ENCODE data around the gene PRXL2C. TPM values are rescaled to one million over a fixed set of nuclear protein-coding genes. Genes with fewer than 3 reads are reported as not detected.
A peak's percentile ranks its signal among the peaks of the same experiment; 100 is the strongest.

The PRXL2C gene
- polyA plus RNA-seq, 1 experiment = 5.5 TPM

DNA sequence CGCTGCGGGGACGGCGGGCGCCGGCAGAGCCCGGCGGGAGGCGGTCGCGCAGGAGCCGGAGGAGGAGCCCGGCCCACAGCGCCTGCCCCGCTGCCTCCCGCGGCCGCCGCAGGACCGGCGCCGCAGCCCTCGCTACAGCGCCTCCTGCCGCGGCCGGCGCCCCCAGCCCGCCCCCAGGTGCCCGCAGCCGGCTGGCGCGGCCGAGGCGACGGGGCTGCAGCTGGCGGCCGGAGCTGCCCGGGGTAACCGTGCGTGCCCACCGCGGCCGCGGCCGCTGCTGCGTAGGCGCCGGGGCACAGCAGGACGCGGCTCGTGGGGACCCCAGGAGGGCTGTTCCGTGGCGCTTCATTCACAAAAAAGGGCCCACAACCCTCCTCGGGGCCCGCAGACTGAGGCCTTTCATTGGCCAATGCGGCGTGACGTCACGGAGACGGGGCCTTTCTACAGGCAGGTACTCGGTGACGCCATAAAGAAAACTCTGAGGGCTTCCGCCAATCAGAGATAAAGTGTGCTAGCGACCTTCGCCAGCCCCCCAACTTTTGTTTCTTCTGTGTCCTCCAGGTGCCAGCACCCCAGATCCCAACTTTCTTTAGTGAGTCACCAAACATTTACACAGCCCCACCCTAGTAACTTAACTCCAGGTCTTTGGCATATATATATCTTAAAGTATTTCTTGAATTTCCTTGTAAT, 35.5 kb downstream of the PRXL2C start, which contains the start of gene CDC14B:
Gene CDC14B (minus strand): TSS at position 353 of the 690 bp plus-strand sequence. CDS start 465 bp downstream, outside the sequence.
- peak within 1 kb of the TSS; percentile 69 for H3K4me3 ChIP-seq (ENCODE audit: low read depth, low read length)
- peak within 1 kb of the TSS; percentile 47 for H3K27ac ChIP-seq (ENCODE audit: low read depth, low read length)
- POLR2A ChIA-PET = no interaction called here
- no peaks in the 10 kb centered on the region for H3K9me3 ChIP-seq (ENCODE audit: control insufficient read depth, insufficient read depth, low read length)
- CTCF ChIA-PET = no interaction called here
- DNase-seq (ENCODE audit: low read depth, low spot score) = peak; percentile 57
- no peaks in the 10 kb centered on the region for H3K27me3 ChIP-seq (ENCODE audit: control insufficient read depth, insufficient read depth, low read length)
- TF ChIP-seq, protein P1, sequence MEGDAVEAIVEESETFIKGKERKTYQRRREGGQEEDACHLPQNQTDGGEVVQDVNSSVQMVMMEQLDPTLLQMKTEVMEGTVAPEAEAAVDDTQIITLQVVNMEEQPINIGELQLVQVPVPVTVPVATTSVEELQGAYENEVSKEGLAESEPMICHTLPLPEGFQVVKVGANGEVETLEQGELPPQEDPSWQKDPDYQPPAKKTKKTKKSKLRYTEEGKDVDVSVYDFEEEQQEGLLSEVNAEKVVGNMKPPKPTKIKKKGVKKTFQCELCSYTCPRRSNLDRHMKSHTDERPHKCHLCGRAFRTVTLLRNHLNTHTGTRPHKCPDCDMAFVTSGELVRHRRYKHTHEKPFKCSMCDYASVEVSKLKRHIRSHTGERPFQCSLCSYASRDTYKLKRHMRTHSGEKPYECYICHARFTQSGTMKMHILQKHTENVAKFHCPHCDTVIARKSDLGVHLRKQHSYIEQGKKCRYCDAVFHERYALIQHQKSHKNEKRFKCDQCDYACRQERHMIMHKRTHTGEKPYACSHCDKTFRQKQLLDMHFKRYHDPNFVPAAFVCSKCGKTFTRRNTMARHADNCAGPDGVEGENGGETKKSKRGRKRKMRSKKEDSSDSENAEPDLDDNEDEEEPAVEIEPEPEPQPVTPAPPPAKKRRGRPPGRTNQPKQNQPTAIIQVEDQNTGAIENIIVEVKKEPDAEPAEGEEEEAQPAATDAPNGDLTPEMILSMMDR (IDR thresholded peaks at IDR 0.05; ENCODE audit: low read depth, low read length) = no peak

DNA sequence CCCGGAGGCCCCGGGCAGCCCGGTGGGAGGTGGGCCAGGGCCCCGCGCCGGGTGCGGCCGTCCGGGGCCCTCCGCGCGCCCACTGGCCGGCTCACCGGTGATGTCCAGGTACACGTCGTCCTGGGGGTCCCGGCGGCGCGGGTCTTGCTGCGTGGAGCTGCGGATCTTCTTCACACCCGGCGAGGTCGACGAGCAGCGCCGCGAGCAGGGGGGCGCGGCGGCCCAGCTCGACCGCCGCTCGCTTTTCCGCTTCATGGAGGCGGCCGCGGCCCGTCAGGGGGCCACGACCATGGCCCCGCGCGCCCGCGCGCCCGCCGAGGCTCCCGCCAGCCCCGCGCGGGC, 36.0 kb downstream of the PRXL2C start:
- H3K27me3 ChIP-seq (ENCODE audit: control insufficient read depth, insufficient read depth, low read length) = no peaks in the 10 kb centered on the region
- no peaks in the 10 kb centered on the region for H3K9me3 ChIP-seq (ENCODE audit: control insufficient read depth, insufficient read depth, low read length)
- POLR2A ChIA-PET = interaction anchor here (1.2 kb wide), 1 partner anchor 52 kb away, joined by 3 read pairs; no protein-coding TSS in a partner anchor
- no peak for DNase-seq (ENCODE audit: low read depth, low spot score)
- H3K27ac ChIP-seq (ENCODE audit: low read depth, low read length) = no peak overlapping the region
- TF ChIP-seq, protein P1 (IDR thresholded peaks at IDR 0.05; ENCODE audit: low read depth, low read length) = no peak
- peak overlapping the region; percentile 69 for H3K4me3 ChIP-seq (ENCODE audit: low read depth, low read length)
- CTCF ChIA-PET = interaction anchor here (0.6 kb wide), 1 partner anchor 1811 kb away, joined by 4 read pairs; no protein-coding TSS in a partner anchor

DNA sequence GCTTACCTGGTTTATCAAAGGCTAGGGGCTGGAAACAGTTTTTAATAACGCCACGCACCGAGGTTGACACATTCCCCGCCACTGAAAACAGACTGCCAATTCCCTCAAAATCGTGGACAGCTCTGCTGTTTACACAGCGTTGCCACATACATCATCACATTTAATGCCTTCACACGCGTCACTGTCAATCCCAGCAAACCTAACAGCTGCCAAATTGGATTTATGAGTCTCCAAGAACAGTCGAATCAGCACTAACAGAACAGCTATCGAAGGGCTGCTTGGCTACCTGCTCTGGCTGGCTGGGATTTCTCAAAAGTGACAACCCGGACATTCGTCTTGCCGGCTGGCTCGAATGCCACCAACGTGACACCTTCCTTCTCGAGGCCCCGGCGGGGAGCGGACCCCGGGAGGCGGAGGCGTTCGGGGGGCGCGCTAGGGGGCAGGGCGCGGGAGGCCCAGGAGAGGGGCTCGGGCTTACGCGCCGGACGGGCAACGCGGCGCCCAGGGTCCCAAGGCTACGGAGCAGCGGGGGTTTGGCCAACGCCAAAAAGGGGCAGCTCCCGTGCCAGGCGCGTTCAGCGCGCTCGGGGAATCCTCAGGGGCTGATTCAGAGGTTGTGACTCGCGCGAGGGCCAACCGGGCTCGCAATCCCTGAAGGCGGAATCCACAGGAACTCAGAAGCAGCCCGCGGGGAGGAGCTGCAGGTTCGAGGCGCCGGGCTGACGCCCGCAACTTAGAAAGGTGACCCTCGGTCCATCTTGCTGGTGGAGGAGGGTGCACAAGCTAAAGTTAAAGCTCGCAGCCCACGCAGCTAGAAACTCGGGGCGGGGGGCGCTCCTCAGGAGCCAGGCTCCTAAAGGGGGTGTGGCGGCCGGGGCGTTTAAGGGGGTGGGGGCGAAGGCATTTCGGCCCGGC, 36.7 kb downstream of the PRXL2C start:
- Histone ChIP-seq H3K9me3 (ENCODE audit: control insufficient read depth, insufficient read depth, low read length) (no peaks in the 10 kb centered on the region), H3K27me3 (ENCODE audit: control insufficient read depth, insufficient read depth, low read length) (no peaks in the 10 kb centered on the region), H3K4me3 (ENCODE audit: low read depth, low read length) (peak overlapping the region; percentile 69), H3K27ac (ENCODE audit: low read depth, low read length) (peak overlapping the region; percentile 11)
- CTCF ChIA-PET = interaction anchor here (0.6 to 0.8 kb wide), 2 partner anchors 176 to 1810 kb away, joined by 3 to 4 read pairs; no protein-coding TSS in a partner anchor
- TF ChIP-seq, protein P1 (IDR thresholded peaks at IDR 0.05; ENCODE audit: low read depth, low read length) = no peak
- DNase-seq (ENCODE audit: low read depth, low spot score) = no peak
- POLR2A ChIA-PET = interaction anchor here (1.2 kb wide), 1 partner anchor 51 kb away, joined by 3 read pairs; no protein-coding TSS in a partner anchor

DNA sequence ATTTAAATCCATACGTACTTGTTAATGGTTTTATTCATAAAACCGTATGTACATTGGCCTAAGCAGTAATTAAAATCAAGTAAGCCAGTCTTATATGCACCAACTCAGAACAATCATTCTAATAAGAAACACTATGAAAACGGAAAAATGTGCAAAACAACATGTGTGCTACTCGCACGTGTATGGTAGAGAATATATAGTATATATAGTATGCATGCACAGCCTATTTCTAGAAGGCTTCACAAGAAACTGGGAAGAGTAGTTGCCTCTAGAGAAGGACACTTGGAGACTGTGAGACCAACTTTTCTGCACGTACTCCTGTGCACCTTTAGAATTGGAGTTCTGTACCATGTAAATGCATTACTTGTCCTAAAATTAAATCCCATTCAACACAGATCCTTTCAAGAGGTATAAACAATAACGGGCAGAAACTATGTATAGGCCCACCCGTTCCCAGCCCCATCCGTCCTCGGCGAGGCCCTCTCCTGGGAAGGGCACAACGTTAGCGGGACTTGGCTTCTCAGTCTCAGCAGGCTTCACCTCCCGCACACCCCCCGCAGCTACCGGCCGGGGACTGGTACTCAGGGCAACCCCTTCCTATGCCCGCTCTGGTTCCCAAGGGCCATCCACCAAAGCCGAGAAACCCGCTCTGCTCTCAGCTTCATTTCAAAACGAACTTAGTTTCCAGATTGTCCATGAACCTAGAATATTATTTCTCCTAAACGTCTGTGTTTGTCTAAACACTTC, 37.5 kb downstream of the PRXL2C start:
- peak overlapping the region; percentile 69 for H3K4me3 ChIP-seq (ENCODE audit: low read depth, low read length)
- no peaks in the 10 kb centered on the region for H3K9me3 ChIP-seq (ENCODE audit: control insufficient read depth, insufficient read depth, low read length)
- TF ChIP-seq, protein P1 (IDR thresholded peaks at IDR 0.05; ENCODE audit: low read depth, low read length) = no peak
- DNase-seq (ENCODE audit: low read depth, low spot score) = no peak
- CTCF ChIA-PET = interaction anchor here (0.8 kb wide), 1 partner anchor 176 kb away, joined by 3 read pairs; no protein-coding TSS in a partner anchor
- POLR2A ChIA-PET = no interaction called here
- H3K27ac ChIP-seq (ENCODE audit: low read depth, low read length) = no peak overlapping the region
- no peaks in the 10 kb centered on the region for H3K27me3 ChIP-seq (ENCODE audit: control insufficient read depth, insufficient read depth, low read length)
